SKM-1 treated with dmso at 0.1 percent for 144 hours (cell line): ENCODE data around the gene SP3.

Source experiments
- DNase-seq: peaks from one replicate; lab custom pipeline; 2025; ENCODE audit not compliant: unreplicated experiment; lab: John Stamatoyannopoulos, UW

SP3 gene

DNA sequence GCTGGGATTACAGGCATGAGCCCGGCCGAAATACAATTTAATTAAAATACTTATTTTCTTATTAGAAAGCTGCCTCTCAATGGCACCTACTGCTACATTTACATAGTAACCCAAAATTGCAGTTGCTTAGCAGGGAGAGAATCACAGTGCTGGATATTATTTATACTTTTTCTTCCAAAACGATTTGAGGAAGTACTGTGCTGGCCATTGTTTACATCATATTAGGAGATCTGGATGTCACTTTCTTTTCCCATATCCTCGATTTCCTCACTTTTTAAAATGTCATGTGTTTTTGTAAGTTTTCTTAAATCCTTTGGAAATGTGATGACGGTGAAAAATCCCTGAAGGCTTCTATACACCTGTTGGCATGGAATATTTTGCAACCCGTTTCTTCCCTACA lies 3.4 kb upstream of the SP3 start:
- DNase-seq = no peak

GRCh38 chr2:173966274-173967098 lies 1.3 kb upstream of the SP3 start:
- no peak for DNase-seq

GRCh38 chr2:173964565-173965371 lies 405 bp downstream of the SP3 start:
- DNase-seq = peak; percentile 79

- DNase-seq = peak; percentile 87
Observed at GRCh38 chr2:173963817-173964564, 1.2 kb downstream of the SP3 start.

- DNase-seq = peak; percentile 60
Observed at GRCh38 chr2:173963323-173963816, 1.8 kb downstream of the SP3 start.

- DNase-seq = no peak
Observed at GRCh38 chr2:173962583-173963110, 2.5 kb downstream of the SP3 start.

GRCh38 chr2:173962031-173962430 lies 3.1 kb downstream of the SP3 start:
- DNase-seq = no peak

GRCh38 chr2:173961346-173961705 lies 3.8 kb downstream of the SP3 start:
- no peak for DNase-seq

- DNase-seq = no peak
Observed at GRCh38 chr2:173959909-173960308, 5.3 kb downstream of the SP3 start.

DNA sequence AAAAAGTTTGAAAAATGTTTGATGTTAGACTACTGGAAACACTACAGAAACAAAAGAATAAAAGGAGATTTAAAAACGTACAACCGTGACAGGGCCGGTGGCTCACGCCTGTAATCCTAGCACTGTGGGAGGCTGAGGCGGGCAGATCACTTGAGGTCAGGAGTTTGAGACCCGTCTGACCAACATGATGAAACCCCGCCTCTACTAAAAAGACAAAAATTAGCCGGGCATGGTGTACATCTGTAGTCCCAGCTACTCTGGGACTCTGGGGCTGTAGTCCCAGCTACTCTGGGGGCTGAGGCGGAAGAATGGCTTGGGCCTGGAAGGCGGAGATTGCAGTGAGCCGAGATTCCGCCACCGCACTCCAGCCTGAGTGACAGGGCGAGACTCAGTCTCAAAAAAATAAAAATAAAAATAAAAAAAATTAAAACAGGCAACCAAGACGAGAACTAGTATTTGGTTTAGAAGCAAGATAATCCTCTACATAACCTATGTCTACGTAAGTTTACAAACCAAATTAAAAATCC lies 5.8 kb downstream of the SP3 start:
- DNase-seq = no peak

- DNase-seq = no peak
Observed at GRCh38 chr2:173958198-173958846, 6.9 kb downstream of the SP3 start.

GRCh38 chr2:173957517-173957916 lies 7.7 kb downstream of the SP3 start:
- no peak for DNase-seq

- DNase-seq = no peak
Observed at GRCh38 chr2:173956454-173956853, 8.7 kb downstream of the SP3 start.

DNA sequence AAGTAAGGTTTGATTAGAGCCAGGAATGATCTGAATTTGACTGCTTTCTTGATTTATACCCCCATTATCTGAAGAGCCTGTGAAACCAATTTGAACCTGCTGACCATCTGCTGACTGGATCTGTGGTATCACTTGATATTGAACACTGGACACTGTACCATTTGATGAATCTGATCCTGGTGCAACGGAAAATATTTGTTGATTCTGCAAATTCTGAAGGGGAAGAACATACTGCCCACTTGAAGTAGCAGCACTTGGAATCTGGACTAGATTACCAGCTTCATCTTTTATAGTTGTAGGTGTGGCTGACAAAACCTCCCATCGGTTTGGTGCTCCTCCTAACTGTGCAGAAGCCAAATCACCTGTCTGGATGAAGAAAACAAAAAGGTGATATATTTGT lies 9.3 kb downstream of the SP3 start:
- DNase-seq = no peak

DNA sequence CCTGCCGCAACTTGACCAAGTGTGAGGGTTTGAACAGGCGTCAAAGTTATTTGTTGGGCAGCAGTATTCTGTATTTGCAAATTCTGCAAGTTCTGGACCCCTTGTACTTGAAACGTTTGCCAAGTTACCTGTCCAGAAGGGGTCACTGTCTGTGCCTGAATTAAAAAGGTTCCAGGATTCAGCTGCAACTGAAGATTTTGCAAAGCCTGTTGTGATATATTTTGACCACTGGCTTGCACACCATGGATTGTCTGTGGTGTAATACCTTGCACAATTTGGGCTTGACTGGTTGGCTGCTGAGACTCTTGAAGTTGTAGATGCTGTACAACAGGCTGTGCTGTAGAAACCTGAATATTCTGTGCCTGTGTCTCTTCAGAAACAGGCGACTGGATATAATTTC lies 10.2 kb downstream of the SP3 start:
- DNase-seq = peak; percentile 2

- no peak for DNase-seq
Observed at GRCh38 chr2:173953047-173953424, 12.1 kb downstream of the SP3 start.

GRCh38 chr2:173952267-173953046 lies 12.7 kb downstream of the SP3 start:
- no peak for DNase-seq

GRCh38 chr2:173948842-173949241 lies 16.3 kb downstream of the SP3 start:
- DNase-seq = no peak

- DNase-seq = no peak
Observed at GRCh38 chr2:173948198-173948597, 17.0 kb downstream of the SP3 start.

DNA sequence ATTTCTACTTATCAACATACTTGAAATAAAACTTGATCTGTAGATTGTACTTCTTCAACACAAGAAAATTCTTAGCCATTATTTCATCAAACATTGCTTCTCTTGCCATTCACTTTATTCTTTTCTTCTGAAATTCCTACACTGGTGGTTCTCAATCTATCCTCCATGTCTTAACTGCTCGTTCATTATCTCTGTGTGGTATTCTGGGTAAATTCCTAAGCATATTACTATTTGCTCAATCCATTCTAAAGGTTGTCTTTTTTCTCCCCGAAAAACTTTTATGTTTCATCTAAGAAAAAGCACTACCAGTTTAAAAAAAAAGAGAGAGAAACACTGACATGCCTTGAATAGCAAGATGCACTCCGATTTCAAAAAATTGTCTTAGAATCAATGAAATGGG lies 18.0 kb downstream of the SP3 start:
- no peak for DNase-seq
